Stromal cell of bone marrow (primary cell): ENCODE data around the gene PADI1.

Experiments used
- DNase-seq: peaks from one replicate; pipeline ENCODE4 v3.0.0-alpha.2; 2012; ENCODE audit warnings: low read depth

The PADI1 gene

GRCh38 chr1:17274186-17275170 is 69.5 kb downstream of the PADI1 start:
- no peak for DNase-seq

- DNase-seq = no peak
These were observed 71.6 kb downstream of the PADI1 start for GRCh38 chr1:17276568-17276967.

- no peak for DNase-seq
These were observed 72.7 kb downstream of the PADI1 start for GRCh38 chr1:17277511-17278159.

GRCh38 chr1:17278996-17279830 is 74.3 kb downstream of the PADI1 start:
- no peak for DNase-seq

GRCh38 chr1:17280436-17280835 is 75.5 kb downstream of the PADI1 start:
- no peak for DNase-seq

- DNase-seq = no peak
These were observed 76.0 kb downstream of the PADI1 start for GRCh38 chr1:17280894-17281293.

GRCh38 chr1:17281775-17282181 is 76.8 kb downstream of the PADI1 start:
- no peak for DNase-seq

GRCh38 chr1:17282836-17283235 is 77.9 kb downstream of the PADI1 start:
- no peak for DNase-seq

- DNase-seq = no peak
These were observed 81.7 kb downstream of the PADI1 start for GRCh38 chr1:17286646-17287045.

- DNase-seq = peak; percentile 75
These were observed 82.3 kb downstream of the PADI1 start for GRCh38 chr1:17287130-17287776.

GRCh38 chr1:17289721-17290120 is 84.8 kb downstream of the PADI1 start:
- DNase-seq = peak; percentile 31

GRCh38 chr1:17290553-17290952 is 85.6 kb downstream of the PADI1 start:
- no peak for DNase-seq

GRCh38 chr1:17292299-17293160 is 87.6 kb downstream of the PADI1 start:
- no peak for DNase-seq

- no peak for DNase-seq
These were observed 88.9 kb downstream of the PADI1 start for GRCh38 chr1:17293681-17294425.

GRCh38 chr1:17295292-17295691 is 90.4 kb downstream of the PADI1 start:
- DNase-seq = no peak
